ENCODE results near the gene TSPAN15. TPM values are rescaled to one million over a fixed set of nuclear protein-coding genes. Genes with fewer than 3 reads are reported as not detected.

TSPAN15 gene
- total and polyA plus RNA-seq, 2 of the 4 experiments (the other 2 are of a cell fraction) = 0.48 TPM; not detected in 1

DNA sequence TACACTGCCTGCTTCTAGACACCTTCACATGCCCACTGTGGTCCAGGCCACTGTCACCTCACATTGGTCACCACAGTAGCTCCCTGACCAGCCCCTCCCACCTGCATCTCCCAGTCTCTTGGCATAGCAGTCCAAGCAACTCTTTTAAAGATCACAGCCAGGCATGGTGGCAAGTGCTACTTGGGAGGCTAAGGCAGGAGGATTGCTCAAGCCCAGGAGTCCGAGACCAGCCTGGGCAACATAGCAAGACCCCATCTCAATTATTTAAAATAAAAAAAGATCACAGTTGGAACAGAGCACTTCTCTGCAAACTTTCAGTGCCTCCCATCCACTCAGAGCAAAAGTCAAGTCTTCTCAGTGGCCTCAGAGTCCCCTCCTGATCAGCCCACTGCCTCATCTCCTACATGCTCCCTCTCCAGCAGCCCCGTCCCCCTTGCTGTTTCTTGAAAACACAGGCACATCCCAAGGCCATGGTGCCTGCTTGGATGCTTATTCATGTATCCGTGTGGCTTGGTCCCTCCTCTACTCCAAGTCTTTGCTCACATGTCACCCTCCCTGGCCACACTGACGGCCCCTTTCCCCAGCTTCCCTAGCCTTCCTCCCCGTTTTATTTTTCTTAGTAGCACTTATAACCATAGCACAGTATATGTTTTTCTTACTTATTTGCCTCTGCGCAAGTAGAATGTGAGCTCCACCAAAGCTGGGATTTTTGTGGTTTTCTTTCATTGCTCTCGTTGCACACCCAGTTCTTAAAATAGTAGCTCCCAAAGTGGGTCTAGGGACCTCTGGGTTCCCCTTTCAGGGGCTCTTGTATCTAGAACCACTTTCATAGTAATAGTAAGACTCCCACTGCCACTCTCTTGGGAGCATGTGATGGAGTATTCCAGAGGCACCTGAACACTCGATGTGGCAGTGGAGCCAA, 19.5 kb downstream of the TSPAN15 start:
- no peak overlapping the region for H3K56ac ChIP-seq (ENCODE audit: extremely low read depth, insufficient read depth, low read length)
- 30% methylated on average over 3 of the region's 8 CpGs; no CpG with 5 or more reads in 1 of the 2 experiments for WGBS, 2 experiments (ENCODE audit: extremely low coverage in 2 of 2, insufficient read length in 1 of 2)
- dilution Hi-C loops (cut with HindIII; ENCODE audit: low sequenced_read_pairs, unreplicated experiment) (no loop called here), in situ Hi-C loops (cut with MboI; ENCODE audit: low sequenced_read_pairs) (no loop called here), intact Hi-C loops (cut with micrococcal nuclease) (no loop called here)
- no peak overlapping the region for H3K18ac ChIP-seq (ENCODE audit: low read depth, low read length)
- no peak overlapping the region for H4K91ac ChIP-seq (ENCODE audit: insufficient read depth, low read depth, low read length)
- H2AFZ ChIP-seq (replicated peaks; ENCODE audit: low read length, poor library complexity) = no peak overlapping the region
- H2BK120ac ChIP-seq (ENCODE audit: low read depth, low read length) = no peak overlapping the region
- no peak overlapping the region for H2BK20ac ChIP-seq (ENCODE audit: low read depth, low read length)
- H3K4me1 ChIP-seq (ENCODE audit: control insufficient read depth, insufficient read depth, low read length) = peaks cover 8% of the 10 kb centered on the region
- H3K14ac ChIP-seq (replicated peaks; ENCODE audit: low read depth, low read length) = no peak overlapping the region
- H3K4me3 ChIP-seq (ENCODE audit: insufficient read depth, low read depth, low read length) = no peak overlapping the region
- H2AK9ac ChIP-seq (replicated peaks; ENCODE audit: low read depth, low read length, poor library complexity) = no peak overlapping the region
- H3K36me3 ChIP-seq (ENCODE audit: control insufficient read depth, insufficient read depth, low read length) = no peaks in the 10 kb centered on the region
- H3K4ac ChIP-seq (ENCODE audit: low read depth, low read length) = no peak overlapping the region
- CTCF ChIA-PET = no interaction called here
- no peak overlapping the region for H3K4me2 ChIP-seq (ENCODE audit: low read depth, low read length)
- no peak for DNase-seq
- H3K79me1 ChIP-seq (ENCODE audit: low read depth in 1 of 2, low read length in 2 of 2) = no peaks in the 10 kb centered on the region
- H3K9me1 ChIP-seq (ENCODE audit: insufficient read depth, low read length) = peaks cover 9% of the 10 kb centered on the region
- POLR2A ChIA-PET (ENCODE audit: unreplicated experiment) = no interaction called here
- no peak for ATAC-seq (ENCODE audit: low read depth)
- H3K27me3 ChIP-seq (ENCODE audit: control insufficient read depth, insufficient read depth, low read length) = peaks cover 41% of the 10 kb centered on the region
- no peak overlapping the region for H2AK5ac ChIP-seq (ENCODE audit: low read depth, low read length)
- no peak overlapping the region for H3K23ac ChIP-seq (ENCODE audit: low read depth, low read length)
- no peak overlapping the region for H4K5ac ChIP-seq (ENCODE audit: low read depth, low read length)
- no peak overlapping the region for H3K27ac ChIP-seq (ENCODE audit: insufficient read depth, low read length)
- H3K9ac ChIP-seq (ENCODE audit: low read depth, low read length) = no peak overlapping the region
- no peaks in the 10 kb centered on the region for H3K9me3 ChIP-seq (ENCODE audit: control insufficient read depth, insufficient read depth, low read length)
- H4K20me1 ChIP-seq (ENCODE audit: insufficient read depth, low read length) = no peaks in the 10 kb centered on the region
- no peak overlapping the region for H2BK5ac ChIP-seq (ENCODE audit: low read depth, low read length, poor library complexity, severe bottlenecking)
- BruUV-seq (replicated peaks) = no TSS peak
- H2BK15ac ChIP-seq (ENCODE audit: low read depth, low read length) = no peak overlapping the region
- H4K8ac ChIP-seq (ENCODE audit: low read depth in 2 of 2, low read length in 2 of 2) = no peak overlapping the region
- TF ChIP-seq FOS (IDR thresholded peaks at IDR 0.05; ENCODE audit: low read depth, low read length) (no peak), RFX5 (IDR thresholded peaks at IDR 0.05; ENCODE audit: low read depth, low read length) (no peak), CHD1 (IDR thresholded peaks at IDR 0.05; ENCODE audit: low read depth, low read length) (no peak), MXI1 (IDR thresholded peaks at IDR 0.05; ENCODE audit: borderline replicate concordance, low read depth, low read length) (no peak), NFE2L2 (IDR thresholded peaks at IDR 0.05; ENCODE audit: low read depth, low read length) (no peak), MAZ (IDR thresholded peaks at IDR 0.05; ENCODE audit: borderline replicate concordance, low read depth, low read length) (no peak), SMC3 (IDR thresholded peaks at IDR 0.05; ENCODE audit: low read depth, low read length) (no peak), RAD21 (IDR thresholded peaks at IDR 0.05; ENCODE audit: low read length) (no peak), ELK1 (IDR thresholded peaks at IDR 0.05; ENCODE audit: borderline replicate concordance, low read depth, low read length) (no peak), POLR2A (IDR thresholded peaks at IDR 0.05; ENCODE audit: low read depth, low read length) (no peak), BHLHE40 (IDR thresholded peaks at IDR 0.05; ENCODE audit: low read depth, low read length) (no peak), RCOR1 (IDR thresholded peaks at IDR 0.05; ENCODE audit: insufficient replicate concordance, low read length) (no peak), MAFK (IDR thresholded peaks at IDR 0.05; ENCODE audit: low read depth, low read length) (no peak)
- TF ChIP-seq, protein P1, sequence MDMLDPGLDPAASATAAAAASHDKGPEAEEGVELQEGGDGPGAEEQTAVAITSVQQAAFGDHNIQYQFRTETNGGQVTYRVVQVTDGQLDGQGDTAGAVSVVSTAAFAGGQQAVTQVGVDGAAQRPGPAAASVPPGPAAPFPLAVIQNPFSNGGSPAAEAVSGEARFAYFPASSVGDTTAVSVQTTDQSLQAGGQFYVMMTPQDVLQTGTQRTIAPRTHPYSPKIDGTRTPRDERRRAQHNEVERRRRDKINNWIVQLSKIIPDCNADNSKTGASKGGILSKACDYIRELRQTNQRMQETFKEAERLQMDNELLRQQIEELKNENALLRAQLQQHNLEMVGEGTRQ (IDR thresholded peaks at IDR 0.05; ENCODE audit: low read depth, low read length) = no peak
- TF ChIP-seq, protein P2, sequence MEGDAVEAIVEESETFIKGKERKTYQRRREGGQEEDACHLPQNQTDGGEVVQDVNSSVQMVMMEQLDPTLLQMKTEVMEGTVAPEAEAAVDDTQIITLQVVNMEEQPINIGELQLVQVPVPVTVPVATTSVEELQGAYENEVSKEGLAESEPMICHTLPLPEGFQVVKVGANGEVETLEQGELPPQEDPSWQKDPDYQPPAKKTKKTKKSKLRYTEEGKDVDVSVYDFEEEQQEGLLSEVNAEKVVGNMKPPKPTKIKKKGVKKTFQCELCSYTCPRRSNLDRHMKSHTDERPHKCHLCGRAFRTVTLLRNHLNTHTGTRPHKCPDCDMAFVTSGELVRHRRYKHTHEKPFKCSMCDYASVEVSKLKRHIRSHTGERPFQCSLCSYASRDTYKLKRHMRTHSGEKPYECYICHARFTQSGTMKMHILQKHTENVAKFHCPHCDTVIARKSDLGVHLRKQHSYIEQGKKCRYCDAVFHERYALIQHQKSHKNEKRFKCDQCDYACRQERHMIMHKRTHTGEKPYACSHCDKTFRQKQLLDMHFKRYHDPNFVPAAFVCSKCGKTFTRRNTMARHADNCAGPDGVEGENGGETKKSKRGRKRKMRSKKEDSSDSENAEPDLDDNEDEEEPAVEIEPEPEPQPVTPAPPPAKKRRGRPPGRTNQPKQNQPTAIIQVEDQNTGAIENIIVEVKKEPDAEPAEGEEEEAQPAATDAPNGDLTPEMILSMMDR (conservative IDR thresholded peaks at IDR 0.05; ENCODE audit: low read depth, low read length) = no peak
